Measurements from ENCODE around the gene LAPTM5. TPM values are rescaled to one million over a fixed set of nuclear protein-coding genes. Genes with fewer than 3 reads are reported as not detected.

The LAPTM5 gene
- total RNA-seq, 1 experiment from 2014 or later: not detected

DNA sequence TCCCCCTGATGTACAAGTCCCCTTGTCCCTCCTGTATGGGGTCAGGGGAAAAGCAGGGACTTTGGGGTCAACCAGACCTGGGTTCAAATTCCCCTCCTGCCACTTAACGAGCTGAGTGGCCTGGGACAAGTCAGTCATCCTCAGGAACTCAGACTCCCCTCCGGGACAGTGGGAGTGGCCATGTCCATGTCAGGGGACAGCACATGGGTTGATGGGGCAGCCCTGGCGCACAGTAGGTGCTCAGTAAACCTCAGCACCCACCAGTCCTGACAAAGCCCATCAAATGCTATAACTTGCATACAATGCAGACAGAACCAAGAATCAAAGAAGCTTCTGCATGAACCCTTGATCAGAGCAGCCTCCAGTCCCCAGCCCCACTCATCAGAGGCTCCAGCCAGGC is 64.2 kb downstream of the LAPTM5 start:
- ChIA-PET CTCF (no interaction called here), POLR2A (ENCODE audit: low non-redundant PET) (no interaction called here)
- Histone ChIP-seq H3K9me3 (ENCODE audit: low read depth, low read length, poor library complexity, severe bottlenecking) (no peaks in the 10 kb centered on the region), H3K27ac (ENCODE audit: low read depth, low read length, poor library complexity, severe bottlenecking) (no peak overlapping the region), H3K4me1 (ENCODE audit: insufficient read depth, low read length, poor library complexity, severe bottlenecking) (no peaks in the 10 kb centered on the region), H3K27me3 (replicated peaks; ENCODE audit: insufficient read depth, low read depth, low read length, poor library complexity) (no peaks in the 10 kb centered on the region), H3K36me3 (ENCODE audit: insufficient read depth, low read length, poor library complexity, severe bottlenecking) (no peaks in the 10 kb centered on the region), H3K4me3 (ENCODE audit: low read depth, low read length, poor library complexity, severe bottlenecking) (no peak overlapping the region)
- TF ChIP-seq, protein P1, sequence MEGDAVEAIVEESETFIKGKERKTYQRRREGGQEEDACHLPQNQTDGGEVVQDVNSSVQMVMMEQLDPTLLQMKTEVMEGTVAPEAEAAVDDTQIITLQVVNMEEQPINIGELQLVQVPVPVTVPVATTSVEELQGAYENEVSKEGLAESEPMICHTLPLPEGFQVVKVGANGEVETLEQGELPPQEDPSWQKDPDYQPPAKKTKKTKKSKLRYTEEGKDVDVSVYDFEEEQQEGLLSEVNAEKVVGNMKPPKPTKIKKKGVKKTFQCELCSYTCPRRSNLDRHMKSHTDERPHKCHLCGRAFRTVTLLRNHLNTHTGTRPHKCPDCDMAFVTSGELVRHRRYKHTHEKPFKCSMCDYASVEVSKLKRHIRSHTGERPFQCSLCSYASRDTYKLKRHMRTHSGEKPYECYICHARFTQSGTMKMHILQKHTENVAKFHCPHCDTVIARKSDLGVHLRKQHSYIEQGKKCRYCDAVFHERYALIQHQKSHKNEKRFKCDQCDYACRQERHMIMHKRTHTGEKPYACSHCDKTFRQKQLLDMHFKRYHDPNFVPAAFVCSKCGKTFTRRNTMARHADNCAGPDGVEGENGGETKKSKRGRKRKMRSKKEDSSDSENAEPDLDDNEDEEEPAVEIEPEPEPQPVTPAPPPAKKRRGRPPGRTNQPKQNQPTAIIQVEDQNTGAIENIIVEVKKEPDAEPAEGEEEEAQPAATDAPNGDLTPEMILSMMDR (conservative IDR thresholded peaks at IDR 0.05; ENCODE audit: low read depth, low read length): no peak
- no peak for TF ChIP-seq EZH2 (IDR thresholded peaks at IDR 0.05; ENCODE audit: borderline replicate concordance, low read depth, low read length, poor library complexity, severe bottlenecking)
- BruUV-seq (replicated peaks): no TSS peak
- DNase-seq (ENCODE audit: low spot score): no peak
- intact Hi-C loops (cut with micrococcal nuclease; ENCODE audit: unreplicated experiment): no loop called here

DNA sequence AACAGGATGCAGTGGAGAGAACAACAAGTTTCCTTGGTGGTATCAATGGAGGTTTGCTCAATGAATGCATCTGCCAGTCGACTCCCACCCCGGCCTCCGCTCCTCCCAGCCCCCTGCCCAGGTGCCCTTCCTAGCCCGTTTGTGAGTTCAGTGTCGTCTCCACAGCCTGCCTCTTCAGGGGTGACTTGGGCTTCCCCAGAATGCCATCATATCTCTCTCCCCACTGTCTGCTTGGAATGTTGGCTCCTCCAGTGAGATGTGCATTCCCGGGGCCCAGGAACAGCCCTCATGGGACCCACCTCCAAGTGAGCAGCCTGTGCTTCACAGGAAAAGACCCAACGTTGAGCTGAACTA is 64.6 kb downstream of the LAPTM5 start:
- Histone ChIP-seq H3K27me3 (replicated peaks; ENCODE audit: insufficient read depth, low read depth, low read length, poor library complexity) (no peaks in the 10 kb centered on the region), H3K27ac (ENCODE audit: low read depth, low read length, poor library complexity, severe bottlenecking) (no peak overlapping the region), H3K9me3 (ENCODE audit: low read depth, low read length, poor library complexity, severe bottlenecking) (no peaks in the 10 kb centered on the region), H3K4me1 (ENCODE audit: insufficient read depth, low read length, poor library complexity, severe bottlenecking) (no peaks in the 10 kb centered on the region), H3K36me3 (ENCODE audit: insufficient read depth, low read length, poor library complexity, severe bottlenecking) (no peaks in the 10 kb centered on the region), H3K4me3 (ENCODE audit: low read depth, low read length, poor library complexity, severe bottlenecking) (no peak overlapping the region)
- intact Hi-C loops (cut with micrococcal nuclease; ENCODE audit: unreplicated experiment): no loop called here
- BruUV-seq (replicated peaks): no TSS peak
- ChIA-PET POLR2A (ENCODE audit: low non-redundant PET) (no interaction called here), CTCF (no interaction called here)
- no peak for DNase-seq (ENCODE audit: low spot score)
- TF ChIP-seq, protein P1 (conservative IDR thresholded peaks at IDR 0.05; ENCODE audit: low read depth, low read length): no peak
- TF ChIP-seq EZH2 (IDR thresholded peaks at IDR 0.05; ENCODE audit: borderline replicate concordance, low read depth, low read length, poor library complexity, severe bottlenecking): no peak

DNA sequence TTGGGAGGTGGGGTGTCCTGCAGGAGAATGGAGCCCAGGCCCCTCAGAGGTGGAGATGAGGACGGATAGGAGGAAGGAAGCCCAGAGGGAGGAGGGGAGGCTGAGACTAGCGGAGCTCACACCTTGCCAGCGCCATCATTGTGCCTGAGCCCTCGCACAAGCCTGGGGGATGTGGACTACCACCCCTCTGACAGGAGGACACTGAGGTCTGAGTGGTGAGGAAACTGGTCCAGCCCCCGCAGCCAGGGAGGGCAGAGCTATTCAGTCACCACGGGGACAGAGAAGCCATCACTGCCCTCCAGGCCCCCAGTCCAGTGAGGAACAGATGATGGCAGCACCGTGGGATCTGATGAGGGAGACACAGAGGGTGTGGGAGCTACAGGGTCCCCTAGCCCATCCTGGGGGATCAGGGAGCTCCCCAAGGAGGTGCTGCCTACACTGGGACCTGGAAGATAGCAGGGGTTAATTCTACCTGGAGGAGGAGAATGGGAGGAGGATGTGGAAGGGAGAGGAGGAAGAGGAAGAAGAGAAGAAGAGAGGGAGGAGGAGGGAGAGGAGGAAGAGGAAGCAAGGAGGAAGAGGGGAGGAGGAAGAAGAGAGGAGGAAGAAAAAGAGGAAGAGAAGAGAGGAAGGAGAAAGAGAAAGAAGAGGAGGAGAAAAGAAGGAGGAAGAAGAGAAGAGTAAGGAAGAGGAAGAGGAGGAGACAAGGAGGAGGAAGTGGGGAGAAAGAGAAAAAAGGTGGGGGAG is 65.2 kb downstream of the LAPTM5 start:
- H3K27me3 ChIP-seq (replicated peaks; ENCODE audit: insufficient read depth, low read depth, low read length, poor library complexity): no peaks in the 10 kb centered on the region
- no peaks in the 10 kb centered on the region for H3K9me3 ChIP-seq (ENCODE audit: low read depth, low read length, poor library complexity, severe bottlenecking)
- intact Hi-C loops (cut with micrococcal nuclease; ENCODE audit: unreplicated experiment): no loop called here
- no peaks in the 10 kb centered on the region for H3K4me1 ChIP-seq (ENCODE audit: insufficient read depth, low read length, poor library complexity, severe bottlenecking)
- no peak for DNase-seq (ENCODE audit: low spot score)
- ChIA-PET CTCF (no interaction called here), POLR2A (ENCODE audit: low non-redundant PET) (no interaction called here)
- no peaks in the 10 kb centered on the region for H3K36me3 ChIP-seq (ENCODE audit: insufficient read depth, low read length, poor library complexity, severe bottlenecking)
- TF ChIP-seq, protein P1 (conservative IDR thresholded peaks at IDR 0.05; ENCODE audit: low read depth, low read length): no peak
- no peak for TF ChIP-seq EZH2 (IDR thresholded peaks at IDR 0.05; ENCODE audit: borderline replicate concordance, low read depth, low read length, poor library complexity, severe bottlenecking)
- no peak overlapping the region for H3K27ac ChIP-seq (ENCODE audit: low read depth, low read length, poor library complexity, severe bottlenecking)
- BruUV-seq (replicated peaks): no TSS peak
- no peak overlapping the region for H3K4me3 ChIP-seq (ENCODE audit: low read depth, low read length, poor library complexity, severe bottlenecking)

Data from A673 (cell line).